GM12864 (cell line): Measurements from ENCODE around the gene GLB1L2.

Experiments used
- DNase-seq: peaks from one replicate; pipeline ENCODE4 v3.0.0-alpha.2; 2011; ENCODE audit warnings: low read depth
- H3K4me3 ChIP-seq: 2 replicates; pipeline ENCODE4 v1.5.1; 2011; ENCODE audit warnings: mild to moderate bottlenecking, low read depth, low read length, control low read depth
- TF ChIP-seq, protein P1 (sequence below): IDR thresholded peaks from 2 replicates; pipeline ENCODE4 v1.5.1; 2011; ENCODE audit warnings: low read depth, mild to moderate bottlenecking, moderate library complexity, low read length, control low read depth, inconsistent platforms; ENCODE audit errors: missing control alignments

GLB1L2 gene

DNA sequence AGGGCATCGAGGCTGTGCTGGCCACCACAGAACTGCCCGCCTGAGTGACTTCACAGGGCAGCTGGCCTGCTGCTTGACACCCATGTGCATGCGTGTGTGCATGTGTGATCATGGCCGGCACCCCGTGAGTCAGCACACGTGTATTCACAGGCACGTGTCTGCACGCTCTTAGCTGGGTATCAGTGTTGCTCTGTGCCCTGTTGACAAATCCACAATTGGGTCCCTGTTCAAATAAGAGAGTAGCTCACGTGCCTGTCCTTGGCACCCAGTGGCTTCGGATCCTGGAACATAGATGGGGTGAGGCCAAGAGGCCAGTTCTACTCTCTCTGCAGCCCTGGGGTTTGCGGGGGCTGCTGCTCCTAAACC, 66.3 kb downstream of the GLB1L2 start:
- no peak overlapping the region for H3K4me3 ChIP-seq
- no peak for DNase-seq
- TF ChIP-seq, protein P1, sequence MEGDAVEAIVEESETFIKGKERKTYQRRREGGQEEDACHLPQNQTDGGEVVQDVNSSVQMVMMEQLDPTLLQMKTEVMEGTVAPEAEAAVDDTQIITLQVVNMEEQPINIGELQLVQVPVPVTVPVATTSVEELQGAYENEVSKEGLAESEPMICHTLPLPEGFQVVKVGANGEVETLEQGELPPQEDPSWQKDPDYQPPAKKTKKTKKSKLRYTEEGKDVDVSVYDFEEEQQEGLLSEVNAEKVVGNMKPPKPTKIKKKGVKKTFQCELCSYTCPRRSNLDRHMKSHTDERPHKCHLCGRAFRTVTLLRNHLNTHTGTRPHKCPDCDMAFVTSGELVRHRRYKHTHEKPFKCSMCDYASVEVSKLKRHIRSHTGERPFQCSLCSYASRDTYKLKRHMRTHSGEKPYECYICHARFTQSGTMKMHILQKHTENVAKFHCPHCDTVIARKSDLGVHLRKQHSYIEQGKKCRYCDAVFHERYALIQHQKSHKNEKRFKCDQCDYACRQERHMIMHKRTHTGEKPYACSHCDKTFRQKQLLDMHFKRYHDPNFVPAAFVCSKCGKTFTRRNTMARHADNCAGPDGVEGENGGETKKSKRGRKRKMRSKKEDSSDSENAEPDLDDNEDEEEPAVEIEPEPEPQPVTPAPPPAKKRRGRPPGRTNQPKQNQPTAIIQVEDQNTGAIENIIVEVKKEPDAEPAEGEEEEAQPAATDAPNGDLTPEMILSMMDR, result no peak

GRCh38 chr11:134398644-134399292, 67.0 kb downstream of the GLB1L2 start:
- TF ChIP-seq, protein P1, result no peak
- no peak for DNase-seq
- no peak overlapping the region for H3K4me3 ChIP-seq

- no peak overlapping the region for H3K4me3 ChIP-seq
- DNase-seq, result no peak
- TF ChIP-seq, protein P1, result no peak
These were observed 67.5 kb downstream of the GLB1L2 start for GRCh38 chr11:134399293-134399654.

GRCh38 chr11:134399996-134400395, 68.2 kb downstream of the GLB1L2 start:
- H3K4me3 ChIP-seq, result no peak overlapping the region
- DNase-seq, result no peak
- TF ChIP-seq, protein P1, result no peak

GRCh38 chr11:134401825-134402809, 70.3 kb downstream of the GLB1L2 start:
- no peak for DNase-seq
- no peak overlapping the region for H3K4me3 ChIP-seq
- TF ChIP-seq, protein P1, result no peak

DNA sequence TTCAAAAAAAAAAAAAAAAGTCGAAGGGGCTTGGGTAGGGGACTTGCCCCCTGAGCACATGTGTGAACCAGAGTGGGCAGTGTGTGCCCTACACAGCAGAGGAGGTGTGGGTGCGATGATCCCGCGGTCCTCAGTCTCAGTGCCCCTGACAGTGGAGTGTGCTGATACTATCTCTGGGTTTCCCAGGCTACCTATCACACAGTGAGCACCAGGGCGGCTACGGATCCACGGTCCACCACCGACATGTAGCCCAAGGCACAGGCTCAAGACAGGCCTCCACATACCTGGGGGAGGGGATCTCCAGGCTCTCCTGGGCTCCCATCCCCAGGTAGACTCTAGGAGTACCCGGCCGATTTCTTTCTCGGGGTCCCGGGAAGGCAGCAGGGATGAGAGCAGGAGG, 71.1 kb downstream of the GLB1L2 start:
- TF ChIP-seq, protein P1, result no peak
- H3K4me3 ChIP-seq, result no peak overlapping the region
- no peak for DNase-seq
